ENCODE data around the gene CXCR2. TPM values are rescaled to one million over a fixed set of nuclear protein-coding genes. Genes with fewer than 3 reads are reported as not detected.

Gene CXCR2
- total and polyA plus RNA-seq, 2 experiments from 2014 or later: 0.52 to 1.6 TPM

DNA sequence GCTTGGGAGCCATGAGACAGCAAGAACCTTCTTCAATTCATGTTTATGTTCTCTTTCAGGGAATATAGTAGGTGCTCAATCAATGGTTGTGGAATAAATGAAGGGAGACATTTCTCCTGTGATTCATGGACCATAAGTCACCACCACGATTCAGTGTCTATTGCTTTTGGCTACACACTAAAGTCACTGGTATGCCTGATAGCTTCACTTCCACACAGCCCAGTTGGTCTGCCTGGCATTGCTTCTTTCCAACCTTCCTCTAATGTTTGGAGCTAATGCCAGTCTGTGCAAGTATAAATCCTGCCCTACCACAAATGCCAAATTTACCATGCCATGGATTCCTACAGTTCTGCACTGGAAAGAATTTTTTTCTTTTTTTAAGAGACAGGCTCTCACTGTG lies 42.2 kb downstream of the CXCR2 start:
- H3K9me3 Mint-ChIP-seq: no peaks in the 10 kb centered on the region; the same call in 2 of the 3 replicates
- TF ChIP-seq, protein P1, sequence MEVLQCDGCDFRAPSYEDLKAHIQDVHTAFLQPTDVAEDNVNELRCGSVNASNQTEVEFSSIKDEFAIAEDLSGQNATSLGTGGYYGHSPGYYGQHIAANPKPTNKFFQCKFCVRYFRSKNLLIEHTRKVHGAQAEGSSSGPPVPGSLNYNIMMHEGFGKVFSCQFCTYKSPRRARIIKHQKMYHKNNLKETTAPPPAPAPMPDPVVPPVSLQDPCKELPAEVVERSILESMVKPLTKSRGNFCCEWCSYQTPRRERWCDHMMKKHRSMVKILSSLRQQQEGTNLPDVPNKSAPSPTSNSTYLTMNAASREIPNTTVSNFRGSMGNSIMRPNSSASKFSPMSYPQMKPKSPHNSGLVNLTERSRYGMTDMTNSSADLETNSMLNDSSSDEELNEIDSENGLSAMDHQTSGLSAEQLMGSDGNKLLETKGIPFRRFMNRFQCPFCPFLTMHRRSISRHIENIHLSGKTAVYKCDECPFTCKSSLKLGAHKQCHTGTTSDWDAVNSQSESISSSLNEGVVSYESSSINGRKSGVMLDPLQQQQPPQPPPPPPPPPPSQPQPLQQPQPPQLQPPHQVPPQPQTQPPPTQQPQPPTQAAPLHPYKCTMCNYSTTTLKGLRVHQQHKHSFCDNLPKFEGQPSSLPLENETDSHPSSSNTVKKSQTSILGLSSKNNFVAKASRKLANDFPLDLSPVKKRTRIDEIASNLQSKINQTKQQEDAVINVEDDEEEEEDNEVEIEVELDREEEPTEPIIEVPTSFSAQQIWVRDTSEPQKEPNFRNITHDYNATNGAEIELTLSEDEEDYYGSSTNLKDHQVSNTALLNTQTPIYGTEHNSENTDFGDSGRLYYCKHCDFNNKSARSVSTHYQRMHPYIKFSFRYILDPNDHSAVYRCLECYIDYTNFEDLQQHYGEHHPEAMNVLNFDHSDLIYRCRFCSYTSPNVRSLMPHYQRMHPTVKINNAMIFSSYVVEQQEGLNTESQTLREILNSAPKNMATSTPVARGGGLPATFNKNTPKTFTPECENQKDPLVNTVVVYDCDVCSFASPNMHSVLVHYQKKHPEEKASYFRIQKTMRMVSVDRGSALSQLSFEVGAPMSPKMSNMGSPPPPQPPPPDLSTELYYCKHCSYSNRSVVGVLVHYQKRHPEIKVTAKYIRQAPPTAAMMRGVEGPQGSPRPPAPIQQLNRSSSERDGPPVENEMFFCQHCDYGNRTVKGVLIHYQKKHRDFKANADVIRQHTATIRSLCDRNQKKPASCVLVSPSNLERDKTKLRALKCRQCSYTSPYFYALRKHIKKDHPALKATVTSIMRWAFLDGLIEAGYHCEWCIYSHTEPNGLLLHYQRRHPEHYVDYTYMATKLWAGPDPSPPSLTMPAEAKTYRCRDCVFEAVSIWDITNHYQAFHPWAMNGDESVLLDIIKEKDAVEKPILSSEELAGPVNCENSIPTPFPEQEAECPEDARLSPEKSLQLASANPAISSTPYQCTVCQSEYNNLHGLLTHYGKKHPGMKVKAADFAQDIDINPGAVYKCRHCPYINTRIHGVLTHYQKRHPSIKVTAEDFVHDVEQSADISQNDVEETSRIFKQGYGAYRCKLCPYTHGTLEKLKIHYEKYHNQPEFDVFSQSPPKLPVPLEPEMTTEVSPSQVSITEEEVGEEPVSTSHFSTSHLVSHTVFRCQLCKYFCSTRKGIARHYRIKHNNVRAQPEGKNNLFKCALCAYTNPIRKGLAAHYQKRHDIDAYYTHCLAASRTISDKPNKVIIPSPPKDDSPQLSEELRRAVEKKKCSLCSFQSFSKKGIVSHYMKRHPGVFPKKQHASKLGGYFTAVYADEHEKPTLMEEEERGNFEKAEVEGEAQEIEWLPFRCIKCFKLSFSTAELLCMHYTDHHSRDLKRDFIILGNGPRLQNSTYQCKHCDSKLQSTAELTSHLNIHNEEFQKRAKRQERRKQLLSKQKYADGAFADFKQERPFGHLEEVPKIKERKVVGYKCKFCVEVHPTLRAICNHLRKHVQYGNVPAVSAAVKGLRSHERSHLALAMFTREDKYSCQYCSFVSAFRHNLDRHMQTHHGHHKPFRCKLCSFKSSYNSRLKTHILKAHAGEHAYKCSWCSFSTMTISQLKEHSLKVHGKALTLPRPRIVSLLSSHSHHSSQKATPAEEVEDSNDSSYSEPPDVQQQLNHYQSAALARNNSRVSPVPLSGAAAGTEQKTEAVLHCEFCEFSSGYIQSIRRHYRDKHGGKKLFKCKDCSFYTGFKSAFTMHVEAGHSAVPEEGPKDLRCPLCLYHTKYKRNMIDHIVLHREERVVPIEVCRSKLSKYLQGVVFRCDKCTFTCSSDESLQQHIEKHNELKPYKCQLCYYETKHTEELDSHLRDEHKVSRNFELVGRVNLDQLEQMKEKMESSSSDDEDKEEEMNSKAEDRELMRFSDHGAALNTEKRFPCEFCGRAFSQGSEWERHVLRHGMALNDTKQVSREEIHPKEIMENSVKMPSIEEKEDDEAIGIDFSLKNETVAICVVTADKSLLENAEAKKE (CRISPR knock-in tag; IDR thresholded peaks at IDR 0.05): no peak
- TF ChIP-seq CREB1 (CRISPR knock-in tag; IDR thresholded peaks at IDR 0.05; ENCODE audit: low read depth) (no peak), STAT1 (IDR thresholded peaks at IDR 0.05; ENCODE audit: unreplicated experiment) (no peak), NANOG (IDR thresholded peaks at IDR 0.05; ENCODE audit: borderline replicate concordance) (no peak), POLR2AphosphoS5 (IDR thresholded peaks at IDR 0.05; ENCODE audit: low read depth) (no peak), JUNB (IDR thresholded peaks at IDR 0.05; ENCODE audit: unreplicated experiment) (no peak), ZNF114 (CRISPR knock-in tag; IDR thresholded peaks at IDR 0.05) (no peak), EZH2 (IDR thresholded peaks at IDR 0.05; ENCODE audit: low read depth, unreplicated experiment) (no peak), ZNF331 (CRISPR knock-in tag; IDR thresholded peaks at IDR 0.05; ENCODE audit: low read depth) (no peak), EZH2phosphoT487 (IDR thresholded peaks at IDR 0.05; ENCODE audit: unreplicated experiment) (no peak)
- TF ChIP-seq, protein P2, sequence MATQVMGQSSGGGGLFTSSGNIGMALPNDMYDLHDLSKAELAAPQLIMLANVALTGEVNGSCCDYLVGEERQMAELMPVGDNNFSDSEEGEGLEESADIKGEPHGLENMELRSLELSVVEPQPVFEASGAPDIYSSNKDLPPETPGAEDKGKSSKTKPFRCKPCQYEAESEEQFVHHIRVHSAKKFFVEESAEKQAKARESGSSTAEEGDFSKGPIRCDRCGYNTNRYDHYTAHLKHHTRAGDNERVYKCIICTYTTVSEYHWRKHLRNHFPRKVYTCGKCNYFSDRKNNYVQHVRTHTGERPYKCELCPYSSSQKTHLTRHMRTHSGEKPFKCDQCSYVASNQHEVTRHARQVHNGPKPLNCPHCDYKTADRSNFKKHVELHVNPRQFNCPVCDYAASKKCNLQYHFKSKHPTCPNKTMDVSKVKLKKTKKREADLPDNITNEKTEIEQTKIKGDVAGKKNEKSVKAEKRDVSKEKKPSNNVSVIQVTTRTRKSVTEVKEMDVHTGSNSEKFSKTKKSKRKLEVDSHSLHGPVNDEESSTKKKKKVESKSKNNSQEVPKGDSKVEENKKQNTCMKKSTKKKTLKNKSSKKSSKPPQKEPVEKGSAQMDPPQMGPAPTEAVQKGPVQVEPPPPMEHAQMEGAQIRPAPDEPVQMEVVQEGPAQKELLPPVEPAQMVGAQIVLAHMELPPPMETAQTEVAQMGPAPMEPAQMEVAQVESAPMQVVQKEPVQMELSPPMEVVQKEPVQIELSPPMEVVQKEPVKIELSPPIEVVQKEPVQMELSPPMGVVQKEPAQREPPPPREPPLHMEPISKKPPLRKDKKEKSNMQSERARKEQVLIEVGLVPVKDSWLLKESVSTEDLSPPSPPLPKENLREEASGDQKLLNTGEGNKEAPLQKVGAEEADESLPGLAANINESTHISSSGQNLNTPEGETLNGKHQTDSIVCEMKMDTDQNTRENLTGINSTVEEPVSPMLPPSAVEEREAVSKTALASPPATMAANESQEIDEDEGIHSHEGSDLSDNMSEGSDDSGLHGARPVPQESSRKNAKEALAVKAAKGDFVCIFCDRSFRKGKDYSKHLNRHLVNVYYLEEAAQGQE (IDR thresholded peaks at IDR 0.05; ENCODE audit: unreplicated experiment): no peak
- TF ChIP-seq, protein P3, sequence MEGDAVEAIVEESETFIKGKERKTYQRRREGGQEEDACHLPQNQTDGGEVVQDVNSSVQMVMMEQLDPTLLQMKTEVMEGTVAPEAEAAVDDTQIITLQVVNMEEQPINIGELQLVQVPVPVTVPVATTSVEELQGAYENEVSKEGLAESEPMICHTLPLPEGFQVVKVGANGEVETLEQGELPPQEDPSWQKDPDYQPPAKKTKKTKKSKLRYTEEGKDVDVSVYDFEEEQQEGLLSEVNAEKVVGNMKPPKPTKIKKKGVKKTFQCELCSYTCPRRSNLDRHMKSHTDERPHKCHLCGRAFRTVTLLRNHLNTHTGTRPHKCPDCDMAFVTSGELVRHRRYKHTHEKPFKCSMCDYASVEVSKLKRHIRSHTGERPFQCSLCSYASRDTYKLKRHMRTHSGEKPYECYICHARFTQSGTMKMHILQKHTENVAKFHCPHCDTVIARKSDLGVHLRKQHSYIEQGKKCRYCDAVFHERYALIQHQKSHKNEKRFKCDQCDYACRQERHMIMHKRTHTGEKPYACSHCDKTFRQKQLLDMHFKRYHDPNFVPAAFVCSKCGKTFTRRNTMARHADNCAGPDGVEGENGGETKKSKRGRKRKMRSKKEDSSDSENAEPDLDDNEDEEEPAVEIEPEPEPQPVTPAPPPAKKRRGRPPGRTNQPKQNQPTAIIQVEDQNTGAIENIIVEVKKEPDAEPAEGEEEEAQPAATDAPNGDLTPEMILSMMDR (conservative IDR thresholded peaks at IDR 0.05; ENCODE audit: low read depth in 2 of 2): no peak
- TF ChIP-seq, protein P4, sequence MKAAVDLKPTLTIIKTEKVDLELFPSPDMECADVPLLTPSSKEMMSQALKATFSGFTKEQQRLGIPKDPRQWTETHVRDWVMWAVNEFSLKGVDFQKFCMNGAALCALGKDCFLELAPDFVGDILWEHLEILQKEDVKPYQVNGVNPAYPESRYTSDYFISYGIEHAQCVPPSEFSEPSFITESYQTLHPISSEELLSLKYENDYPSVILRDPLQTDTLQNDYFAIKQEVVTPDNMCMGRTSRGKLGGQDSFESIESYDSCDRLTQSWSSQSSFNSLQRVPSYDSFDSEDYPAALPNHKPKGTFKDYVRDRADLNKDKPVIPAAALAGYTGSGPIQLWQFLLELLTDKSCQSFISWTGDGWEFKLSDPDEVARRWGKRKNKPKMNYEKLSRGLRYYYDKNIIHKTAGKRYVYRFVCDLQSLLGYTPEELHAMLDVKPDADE (IDR thresholded peaks at IDR 0.05): no peak
- ATAC-seq (no peak), DNase-seq (ENCODE audit: low spot score) (no peak)
- Histone ChIP-seq H3K9me2 (ENCODE audit: insufficient read depth) (peaks cover 14% of the 10 kb centered on the region), H3K4me2 (no peak overlapping the region), H3K79me2 (replicated peaks; ENCODE audit: insufficient read depth) (no peaks in the 10 kb centered on the region), H3K4me3 (no peak overlapping the region), H3F3A (replicated peaks; ENCODE audit: low read depth) (no peaks in the 10 kb centered on the region), H2AFZ (no peak overlapping the region), H3K27me3 (ENCODE audit: insufficient read depth) (no peaks in the 10 kb centered on the region), H4K20me1 (replicated peaks; ENCODE audit: insufficient read depth) (no peaks in the 10 kb centered on the region), H3K36me3 (ENCODE audit: insufficient read depth) (no peaks in the 10 kb centered on the region), H3K27ac (ENCODE audit: low read depth) (no peak overlapping the region), H3K4me1 (ENCODE audit: insufficient read depth) (peaks cover 10% of the 10 kb centered on the region)
- no peak overlapping the region for H3K4me3 Mint-ChIP-seq
- peaks cover 13% of the 10 kb centered on the region for H3K4me1 Mint-ChIP-seq
- H3K36me3 Mint-ChIP-seq (ENCODE audit: low read depth): no peaks in the 10 kb centered on the region
- peaks cover 3% of the 10 kb centered on the region for H3K27me3 Mint-ChIP-seq (ENCODE audit: insufficient read depth, low read depth, poor library complexity)
- no peak overlapping the region for H3K27ac Mint-ChIP-seq

All from GM23338 (cell line).